Vagina (tissue), 2 donors: Measurements from ENCODE around the gene GJC3.

Experiments used
- POLR2A ChIP-seq, 2 donors: fragments of 450-650 bp; IDR thresholded peaks; one replicate each; pipeline ENCODE4 v1.6.1; 2017; ENCODE audit warnings: antibody characterized with exemption in 2 of 2, mild to moderate bottlenecking in 2 of 2, moderate library complexity in 2 of 2
- POLR2AphosphoS5 ChIP-seq, 2 donors: sonication (generic); formaldehyde crosslinking; IDR thresholded peaks; one replicate each; pipeline ENCODE4 v1.9.0; 2017; ENCODE audit warnings: antibody characterized with exemption in 2 of 2, mild to moderate bottlenecking in 2 of 2, low read depth in 1 of 2; ENCODE audit not compliant: insufficient read depth in 1 of 2
- TF ChIP-seq, protein P1 (sequence below), 3 experiments: fragments of 450-650 bp in 2 of 3; fragments of 200-600 bp in 1 of 3; sonication (generic) in 1 of 3; IDR thresholded peaks; one replicate each; pipeline ENCODE4 v1.5.1; 2017 to 2019; ENCODE audit warnings: antibody characterized with exemption in 3 of 3, mild to moderate bottlenecking in 2 of 3, moderate library complexity in 2 of 3

GRCh38 chr7:99923200-99923599 lies 6.2 kb downstream of the GJC3 start:
- TF ChIP-seq, protein P1, sequence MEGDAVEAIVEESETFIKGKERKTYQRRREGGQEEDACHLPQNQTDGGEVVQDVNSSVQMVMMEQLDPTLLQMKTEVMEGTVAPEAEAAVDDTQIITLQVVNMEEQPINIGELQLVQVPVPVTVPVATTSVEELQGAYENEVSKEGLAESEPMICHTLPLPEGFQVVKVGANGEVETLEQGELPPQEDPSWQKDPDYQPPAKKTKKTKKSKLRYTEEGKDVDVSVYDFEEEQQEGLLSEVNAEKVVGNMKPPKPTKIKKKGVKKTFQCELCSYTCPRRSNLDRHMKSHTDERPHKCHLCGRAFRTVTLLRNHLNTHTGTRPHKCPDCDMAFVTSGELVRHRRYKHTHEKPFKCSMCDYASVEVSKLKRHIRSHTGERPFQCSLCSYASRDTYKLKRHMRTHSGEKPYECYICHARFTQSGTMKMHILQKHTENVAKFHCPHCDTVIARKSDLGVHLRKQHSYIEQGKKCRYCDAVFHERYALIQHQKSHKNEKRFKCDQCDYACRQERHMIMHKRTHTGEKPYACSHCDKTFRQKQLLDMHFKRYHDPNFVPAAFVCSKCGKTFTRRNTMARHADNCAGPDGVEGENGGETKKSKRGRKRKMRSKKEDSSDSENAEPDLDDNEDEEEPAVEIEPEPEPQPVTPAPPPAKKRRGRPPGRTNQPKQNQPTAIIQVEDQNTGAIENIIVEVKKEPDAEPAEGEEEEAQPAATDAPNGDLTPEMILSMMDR (IDR thresholded peaks at IDR 0.05) = no peak
- TF ChIP-seq POLR2AphosphoS5 (IDR thresholded peaks at IDR 0.05; ENCODE audit: insufficient read depth in 1 of 2, low read depth in 1 of 2) = no peak
- TF ChIP-seq POLR2A (IDR thresholded peaks at IDR 0.05) = no peak
